Upper lobe of right lung (tissue), 1 donor: ENCODE data around the gene PRKN. TPM values are rescaled to one million over a fixed set of nuclear protein-coding genes. Genes with fewer than 3 reads are reported as not detected.

Experiments used
- ATAC-seq: fragments of 200-7000 bp; cut with Tn5 transposase; one replicate; pipeline ENCODE4 v1.9.1; 2020; ENCODE audit warnings: mild to moderate bottlenecking, moderate library complexity
- DNase-seq: peaks from one replicate; pipeline ENCODE4 v3.0.0-alpha.2; 2020
- H3K27ac ChIP-seq: fragments of 200-600 bp; one replicate; pipeline ENCODE4 v1.8.0; 2022
- H3K27me3 ChIP-seq: fragments of 200-600 bp; one replicate; pipeline ENCODE4 v1.8.0; 2022; ENCODE audit warnings: mild to moderate bottlenecking
- H3K36me3 ChIP-seq: fragments of 200-600 bp; one replicate; pipeline ENCODE4 v1.8.0; 2022
- H3K4me1 ChIP-seq: fragments of 200-600 bp; one replicate; pipeline ENCODE4 v1.8.0; 2022
- H3K4me3 ChIP-seq: fragments of 200-600 bp; one replicate; pipeline ENCODE4 v1.8.0; 2022; ENCODE audit warnings: mild to moderate bottlenecking
- H3K9me3 ChIP-seq: fragments of 200-600 bp; one replicate; pipeline ENCODE4 v1.8.0; 2022
- CTCF ChIP-seq: fragments of 200-600 bp; IDR thresholded peaks from one replicate; pipeline ENCODE4 v1.8.0; 2022; ENCODE audit warnings: antibody characterized with exemption
- intact Hi-C: fragments of 100-400 bp; cut with DNase I; formaldehyde crosslinking; loops from one replicate; pipeline ENCODE4 v1.11.0; 2022
- total RNA-seq: library from RNA; stranded (reverse); fragmentation: NEBNext Ultra II Directional; extraction: Animal tissue kit (Norgen Biotek cat#: 25700); gene quantifications from one replicate; pipeline ENCODE4 v1.2.1, GENCODE V29; 2021
- donor health status: DM: no; HTN: yes; CAD: no; lungs with severe emphysema.

PRKN gene
- total RNA-seq, 1 donor from 2014 or later: 2.7 TPM

DNA sequence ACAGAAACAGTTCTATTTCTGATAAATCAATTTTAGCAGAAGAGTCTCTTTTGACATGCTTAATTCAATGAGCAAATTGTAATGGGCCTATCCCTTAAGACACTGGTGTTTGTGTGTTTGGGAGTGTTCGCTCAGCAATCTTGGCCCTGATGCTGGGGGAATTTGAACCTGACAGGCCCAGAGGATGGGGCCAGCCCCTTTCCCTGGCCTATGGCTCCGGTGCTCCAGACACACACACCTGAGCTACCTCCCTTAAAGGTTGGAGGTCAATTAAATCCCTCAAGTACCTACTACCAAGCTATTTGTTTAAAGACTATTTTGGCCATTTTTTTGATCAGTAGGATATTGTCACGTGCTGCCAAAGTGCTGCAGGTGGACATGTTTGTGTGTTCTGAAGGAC lies 549.3 kb downstream of the PRKN start:
- Histone ChIP-seq H3K4me1 (no peaks in the 10 kb centered on the region), H3K36me3 (no peaks in the 10 kb centered on the region), H3K9me3 (no peaks in the 10 kb centered on the region), H3K4me3 (no peak overlapping the region), H3K27me3 (no peaks in the 10 kb centered on the region), H3K27ac (no peak overlapping the region)
- DNase-seq: no peak
- no peak for TF ChIP-seq CTCF
- ATAC-seq: no peak
- intact Hi-C loops: no loop called here

DNA sequence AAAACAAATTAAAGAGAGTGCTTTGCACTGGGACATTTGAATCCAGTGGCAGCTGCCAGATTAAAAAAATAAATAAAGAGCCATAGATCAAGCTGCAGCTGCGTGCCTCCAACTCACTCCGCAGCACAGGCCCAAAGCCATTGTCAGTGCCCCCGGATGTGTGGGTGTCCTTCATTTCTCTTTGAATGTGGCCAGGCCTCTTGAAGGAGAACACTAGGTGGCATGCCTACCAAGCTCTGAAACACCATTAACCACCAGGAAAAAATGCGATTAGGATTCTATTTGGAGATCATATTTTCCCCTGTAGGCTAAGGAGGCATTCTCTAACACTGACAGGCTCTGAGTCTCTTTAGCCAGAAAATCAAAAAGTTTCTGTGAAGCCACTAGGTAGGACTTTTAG lies 549.8 kb downstream of the PRKN start:
- no peaks in the 10 kb centered on the region for H3K36me3 ChIP-seq
- no peaks in the 10 kb centered on the region for H3K27me3 ChIP-seq
- no peak overlapping the region for H3K4me3 ChIP-seq
- H3K4me1 ChIP-seq: no peaks in the 10 kb centered on the region
- intact Hi-C loops: no loop called here
- ATAC-seq (peak; percentile 25), DNase-seq (no peak)
- H3K9me3 ChIP-seq: no peaks in the 10 kb centered on the region
- H3K27ac ChIP-seq: no peak overlapping the region
- peak; percentile 29 for TF ChIP-seq CTCF

DNA sequence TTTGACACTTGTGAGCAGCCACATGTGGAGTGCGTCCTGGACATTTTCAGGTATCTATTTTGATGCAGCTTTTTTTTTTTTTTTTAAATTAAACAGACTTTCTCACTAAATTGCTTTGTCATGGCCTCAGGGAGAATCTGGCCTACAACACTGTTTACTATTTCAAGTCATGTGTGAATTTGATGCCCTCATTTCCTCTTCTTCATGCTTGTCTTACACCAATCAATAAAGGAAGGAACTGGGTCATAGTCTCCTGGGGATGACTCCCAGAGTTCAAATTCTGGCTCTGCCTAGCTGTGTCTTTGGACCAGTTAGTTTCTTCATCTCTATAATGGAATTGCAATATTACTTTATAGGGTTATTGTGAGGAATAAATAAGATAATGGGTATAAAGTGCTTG lies 554.1 kb downstream of the PRKN start:
- intact Hi-C loops: no loop called here
- H3K9me3 ChIP-seq: no peaks in the 10 kb centered on the region
- DNase-seq: no peak
- no peak overlapping the region for H3K4me3 ChIP-seq
- H3K36me3 ChIP-seq: no peaks in the 10 kb centered on the region
- H3K27me3 ChIP-seq: no peaks in the 10 kb centered on the region
- no peak overlapping the region for H3K27ac ChIP-seq
- peak; percentile 51 for ATAC-seq
- no peaks in the 10 kb centered on the region for H3K4me1 ChIP-seq
- no peak for TF ChIP-seq CTCF

DNA sequence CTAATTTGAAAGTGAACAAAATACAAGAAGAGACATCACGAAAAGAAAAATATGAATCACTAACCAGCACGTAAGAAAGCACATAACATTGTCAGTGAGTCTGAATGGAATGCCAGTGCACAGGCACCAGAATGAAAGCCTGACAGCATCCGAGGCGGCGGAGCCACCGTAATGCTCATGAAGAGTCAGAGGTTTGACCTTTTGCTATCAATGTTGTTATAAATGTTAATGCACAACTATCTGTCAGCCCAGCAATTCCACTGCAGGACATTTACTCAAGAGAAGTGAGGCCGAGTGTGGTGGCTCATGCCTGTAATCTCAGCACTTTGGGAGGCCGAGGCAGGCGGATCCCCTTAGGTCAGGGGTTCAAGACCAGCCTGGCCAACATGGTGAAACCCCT lies 562.1 kb downstream of the PRKN start:
- Histone ChIP-seq H3K4me1 (no peaks in the 10 kb centered on the region), H3K9me3 (no peaks in the 10 kb centered on the region), H3K4me3 (no peak overlapping the region), H3K27me3 (no peaks in the 10 kb centered on the region), H3K36me3 (no peaks in the 10 kb centered on the region), H3K27ac (no peak overlapping the region)
- no peak for ATAC-seq
- intact Hi-C loops: no loop called here
- DNase-seq: no peak
- no peak for TF ChIP-seq CTCF

DNA sequence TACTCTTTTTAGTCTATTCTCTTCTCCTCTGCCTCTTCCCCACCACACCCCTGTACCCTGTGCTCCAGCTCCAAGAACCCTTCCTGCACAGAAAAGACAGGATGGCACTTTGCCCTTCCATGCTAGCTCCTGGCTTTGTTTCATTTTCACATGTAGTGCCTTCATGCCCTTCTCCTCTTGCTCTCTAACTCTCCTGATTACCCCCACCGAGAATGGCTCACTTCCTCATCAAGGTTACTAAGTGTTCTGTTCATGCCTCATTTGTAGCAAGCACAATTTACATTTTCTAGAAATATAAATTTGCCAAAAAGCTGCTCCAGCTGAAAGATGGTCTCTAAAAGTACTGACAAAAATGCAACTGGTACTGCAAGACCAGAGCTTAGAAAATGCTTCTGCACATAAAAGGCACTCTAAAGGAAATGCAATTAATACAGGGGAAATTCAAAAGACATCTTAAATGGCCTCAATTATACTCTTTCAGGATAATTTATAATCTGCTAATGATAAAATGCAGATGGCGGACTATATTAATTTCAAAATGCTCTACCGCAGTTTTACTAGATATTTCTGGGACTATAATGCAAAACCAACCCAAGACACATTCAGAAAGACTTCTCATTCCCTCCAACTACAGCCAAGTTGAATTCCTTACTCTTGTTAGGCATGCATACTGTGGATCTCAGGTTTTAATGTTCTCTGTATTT lies 570.2 kb downstream of the PRKN start:
- intact Hi-C loops: no loop called here
- DNase-seq (no peak), ATAC-seq (no peak)
- Histone ChIP-seq H3K9me3 (no peaks in the 10 kb centered on the region), H3K36me3 (no peaks in the 10 kb centered on the region), H3K4me1 (peaks cover 6% of the 10 kb centered on the region), H3K27me3 (no peaks in the 10 kb centered on the region), H3K4me3 (no peak overlapping the region), H3K27ac (no peak overlapping the region)
- TF ChIP-seq CTCF: no peak

DNA sequence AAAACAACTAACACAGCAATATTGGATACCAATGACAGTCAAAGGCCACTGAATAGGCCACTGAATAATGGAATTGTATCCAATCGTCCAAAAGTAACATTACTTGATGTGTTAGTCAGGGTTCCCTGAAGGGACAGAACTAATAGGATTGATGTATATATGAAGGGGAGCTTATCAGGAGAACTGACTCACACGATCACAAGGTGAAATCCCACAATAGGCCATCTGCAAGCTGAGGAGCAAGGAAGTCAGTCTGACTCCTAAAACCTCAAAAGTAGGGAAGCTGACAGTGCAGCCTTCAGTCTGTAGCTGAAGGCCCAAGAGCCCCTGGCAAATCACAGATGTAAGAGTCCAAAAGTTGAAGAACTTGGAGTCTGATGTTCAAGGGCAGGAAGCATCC lies 571.4 kb downstream of the PRKN start:
- H3K9me3 ChIP-seq: no peaks in the 10 kb centered on the region

More for the DNA sequence above, 571.4 kb downstream of the PRKN start:
- ATAC-seq (no peak), DNase-seq (no peak)
- H3K4me3 ChIP-seq: no peak overlapping the region
- intact Hi-C loops: no loop called here
- H3K4me1 ChIP-seq: peaks cover 6% of the 10 kb centered on the region
- no peak for TF ChIP-seq CTCF
- H3K27ac ChIP-seq: no peak overlapping the region
- H3K36me3 ChIP-seq: no peaks in the 10 kb centered on the region
- H3K27me3 ChIP-seq: no peaks in the 10 kb centered on the region
